Gastroesophageal sphincter (tissue), 3 donors: ENCODE results near the gene FLNA.

Experiments used
- EP300 ChIP-seq: sonication (generic); formaldehyde crosslinking; IDR thresholded peaks from one replicate; pipeline ENCODE4 v1.6.1; 2017; ENCODE audit warnings: antibody characterized with exemption, mild to moderate bottlenecking
- POLR2A ChIP-seq, 2 donors: fragments of 450-650 bp; IDR thresholded peaks; one replicate each; pipeline ENCODE4 v1.6.1; 2017; ENCODE audit warnings: antibody characterized with exemption in 2 of 2, mild to moderate bottlenecking in 2 of 2, moderate library complexity in 1 of 2
- POLR2AphosphoS5 ChIP-seq: sonication (generic); formaldehyde crosslinking; IDR thresholded peaks from one replicate; pipeline ENCODE4 v1.6.1; 2017; ENCODE audit warnings: antibody characterized with exemption
- TF ChIP-seq, protein P1 (sequence below), 4 experiments: fragments of 200-600 bp in 2 of 4; fragments of 450-650 bp in 2 of 4; sonication (generic) in 1 of 4; IDR thresholded peaks; one replicate each; pipeline ENCODE4 v1.5.1; 2017 to 2019; ENCODE audit warnings: antibody characterized with exemption in 4 of 4, mild to moderate bottlenecking in 2 of 4, moderate library complexity in 2 of 4

DNA sequence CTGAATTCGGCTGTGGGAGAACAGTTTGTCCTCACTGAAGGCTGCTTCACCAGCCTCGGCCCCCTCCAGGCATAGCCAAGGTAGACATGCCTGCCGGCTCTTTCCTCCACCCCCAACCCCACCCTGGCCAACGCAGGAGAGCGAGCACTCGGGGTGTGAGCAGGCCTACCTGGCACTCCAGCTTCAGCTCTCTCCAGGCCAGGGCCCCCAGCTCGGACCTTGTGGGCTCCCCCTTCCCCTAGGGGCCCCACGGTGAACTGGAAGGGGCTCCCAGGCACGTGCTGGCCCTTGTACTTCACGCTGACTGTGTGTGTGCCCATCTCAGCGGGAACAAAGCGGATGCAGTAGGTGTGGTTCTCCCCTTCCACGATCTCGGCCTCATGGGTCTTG lies 22.4 kb downstream of the FLNA start:
- TF ChIP-seq, protein P1, sequence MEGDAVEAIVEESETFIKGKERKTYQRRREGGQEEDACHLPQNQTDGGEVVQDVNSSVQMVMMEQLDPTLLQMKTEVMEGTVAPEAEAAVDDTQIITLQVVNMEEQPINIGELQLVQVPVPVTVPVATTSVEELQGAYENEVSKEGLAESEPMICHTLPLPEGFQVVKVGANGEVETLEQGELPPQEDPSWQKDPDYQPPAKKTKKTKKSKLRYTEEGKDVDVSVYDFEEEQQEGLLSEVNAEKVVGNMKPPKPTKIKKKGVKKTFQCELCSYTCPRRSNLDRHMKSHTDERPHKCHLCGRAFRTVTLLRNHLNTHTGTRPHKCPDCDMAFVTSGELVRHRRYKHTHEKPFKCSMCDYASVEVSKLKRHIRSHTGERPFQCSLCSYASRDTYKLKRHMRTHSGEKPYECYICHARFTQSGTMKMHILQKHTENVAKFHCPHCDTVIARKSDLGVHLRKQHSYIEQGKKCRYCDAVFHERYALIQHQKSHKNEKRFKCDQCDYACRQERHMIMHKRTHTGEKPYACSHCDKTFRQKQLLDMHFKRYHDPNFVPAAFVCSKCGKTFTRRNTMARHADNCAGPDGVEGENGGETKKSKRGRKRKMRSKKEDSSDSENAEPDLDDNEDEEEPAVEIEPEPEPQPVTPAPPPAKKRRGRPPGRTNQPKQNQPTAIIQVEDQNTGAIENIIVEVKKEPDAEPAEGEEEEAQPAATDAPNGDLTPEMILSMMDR (IDR thresholded peaks at IDR 0.05), result no peak
- TF ChIP-seq POLR2A (IDR thresholded peaks at IDR 0.05) (no peak), POLR2AphosphoS5 (no peak), EP300 (no peak)
